GM19023 (cell line): ENCODE data around the gene LOXHD1.

ENCODE experiments used
- ATAC-seq: cut with Tn5 transposase; IDR thresholded peaks from one replicate; pipeline ENCODE4 v1.9.1; 2021; ENCODE audit warnings: mild to moderate bottlenecking, moderate library complexity; ENCODE audit not compliant: unreplicated experiment

LOXHD1 gene

DNA sequence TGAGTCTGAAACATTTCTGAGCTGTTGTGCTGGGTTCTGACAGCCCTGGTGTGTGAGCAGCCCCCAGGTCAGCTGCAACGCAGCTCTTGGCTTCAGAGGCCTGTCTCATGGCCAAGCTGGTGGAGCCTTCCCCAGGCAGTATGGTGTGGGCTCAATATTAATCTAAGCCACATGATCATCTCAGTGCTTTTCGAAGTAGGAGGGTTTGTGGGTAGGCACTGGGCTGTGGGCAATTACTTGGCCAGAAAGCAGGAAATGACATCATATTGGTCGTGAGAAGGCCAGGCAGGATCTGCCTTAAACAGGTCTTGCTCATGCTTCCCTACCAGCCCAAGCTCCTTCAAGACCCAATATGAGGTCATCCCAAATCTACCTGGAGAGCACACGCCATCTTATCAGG, 26.9 kb downstream of the LOXHD1 start:
- no peak for ATAC-seq

- no peak for ATAC-seq
Measured at GRCh38 chr18:46629361-46629760, 27.7 kb downstream of the LOXHD1 start.

- ATAC-seq, result no peak
Measured at GRCh38 chr18:46628206-46628605, 28.8 kb downstream of the LOXHD1 start.

DNA sequence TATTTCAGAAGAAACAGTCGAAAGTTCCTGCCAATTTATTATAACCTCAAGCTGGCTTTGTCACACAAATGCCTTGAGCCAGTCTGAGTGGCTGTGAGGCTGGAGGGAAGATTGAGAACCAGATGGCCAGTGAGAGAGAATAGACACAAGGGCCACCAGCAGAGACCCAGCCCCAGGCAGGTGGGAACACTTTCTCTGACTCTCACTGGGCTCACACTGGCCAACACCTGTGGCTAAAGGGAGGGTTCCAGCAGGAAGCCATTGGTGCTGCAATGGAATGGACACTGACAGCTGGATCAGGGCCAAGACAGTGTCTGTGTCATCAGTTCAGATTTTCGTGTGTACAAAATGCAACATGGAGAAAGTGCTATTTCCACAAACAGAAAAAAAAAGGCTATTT, 29.9 kb downstream of the LOXHD1 start:
- no peak for ATAC-seq

GRCh38 chr18:46625069-46625468, 32.0 kb downstream of the LOXHD1 start:
- no peak for ATAC-seq

DNA sequence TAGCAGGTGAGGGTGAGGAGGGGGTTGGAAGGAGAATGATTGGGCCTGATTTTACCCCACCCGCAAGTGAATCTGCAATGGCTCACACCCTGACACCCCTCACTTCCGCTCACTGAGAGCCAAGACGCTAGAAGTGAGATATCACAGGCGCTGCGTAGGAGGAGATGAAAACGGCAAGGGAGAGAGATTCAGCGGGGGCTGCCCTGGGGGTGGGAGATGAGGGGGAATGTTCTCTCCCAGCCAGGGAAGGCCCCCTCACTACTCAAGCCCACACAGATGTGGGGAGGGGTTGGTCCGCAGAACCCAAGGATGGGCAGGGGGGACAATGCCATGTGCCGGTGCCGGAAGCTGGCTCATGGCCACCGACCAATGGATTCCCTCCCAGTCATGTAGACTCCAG, 32.9 kb downstream of the LOXHD1 start:
- ATAC-seq, result no peak

DNA sequence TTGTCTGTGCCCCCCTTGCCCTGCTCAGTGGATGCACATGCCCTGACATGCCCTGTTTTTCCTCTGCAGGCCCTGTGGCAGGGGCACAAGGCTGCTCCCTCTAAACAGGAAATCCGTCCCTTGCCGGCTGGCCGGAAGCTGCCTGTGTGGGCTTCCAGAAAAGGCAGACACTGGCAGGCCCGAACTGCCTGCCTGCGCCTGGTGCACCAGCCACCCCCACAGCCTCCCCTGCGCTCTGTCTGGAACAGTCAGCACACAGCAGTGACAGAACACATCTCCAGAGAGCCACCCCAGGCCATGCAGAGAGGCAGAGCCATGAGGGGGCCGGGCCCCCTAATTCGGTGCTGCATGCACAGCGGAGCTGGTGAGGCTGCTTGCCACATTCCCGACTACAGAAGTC, 33.5 kb downstream of the LOXHD1 start:
- no peak for ATAC-seq

- no peak for ATAC-seq
Measured at GRCh38 chr18:46622999-46623398, 34.0 kb downstream of the LOXHD1 start.

DNA sequence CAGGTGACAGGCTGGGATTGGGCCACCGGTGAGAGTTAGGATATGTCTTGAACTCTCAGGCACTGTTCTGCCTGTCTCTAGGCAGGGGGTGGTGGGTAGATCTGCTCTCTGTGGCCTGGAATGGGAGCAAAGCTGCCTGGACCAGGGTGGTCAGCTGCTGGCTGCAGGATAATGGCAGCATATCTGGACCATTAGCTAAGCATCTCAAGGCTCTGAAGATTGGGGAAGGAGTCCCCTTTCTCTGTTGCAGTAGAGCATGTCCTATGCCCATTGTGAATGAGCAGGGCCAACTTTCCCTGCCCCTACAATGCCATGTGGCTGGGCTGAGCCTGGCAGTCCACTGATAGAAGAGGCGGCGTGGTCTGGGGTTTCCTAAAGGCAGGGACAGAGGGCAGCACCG, 34.6 kb downstream of the LOXHD1 start:
- no peak for ATAC-seq

DNA sequence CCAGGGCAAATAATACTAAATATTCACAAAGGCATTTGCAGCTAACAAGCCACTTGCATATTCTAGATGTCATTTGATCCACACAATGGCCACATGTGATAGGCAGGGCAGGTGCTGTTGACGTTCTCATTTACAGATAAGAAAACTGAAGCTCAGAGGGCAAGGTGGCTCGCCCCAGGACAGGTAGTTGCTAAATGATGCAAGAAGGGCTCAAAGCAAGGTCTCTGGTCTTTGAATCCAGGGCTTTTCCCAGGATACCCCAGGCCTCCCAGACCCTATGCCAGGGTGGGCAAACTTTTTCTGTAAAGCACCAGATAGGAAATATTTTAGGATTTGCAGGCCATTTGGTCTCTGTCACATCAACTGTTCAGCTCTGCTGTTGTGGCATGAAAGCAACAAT, 35.1 kb downstream of the LOXHD1 start:
- no peak for ATAC-seq

- ATAC-seq, result no peak
Measured at GRCh38 chr18:46621111-46621766, 35.8 kb downstream of the LOXHD1 start.

DNA sequence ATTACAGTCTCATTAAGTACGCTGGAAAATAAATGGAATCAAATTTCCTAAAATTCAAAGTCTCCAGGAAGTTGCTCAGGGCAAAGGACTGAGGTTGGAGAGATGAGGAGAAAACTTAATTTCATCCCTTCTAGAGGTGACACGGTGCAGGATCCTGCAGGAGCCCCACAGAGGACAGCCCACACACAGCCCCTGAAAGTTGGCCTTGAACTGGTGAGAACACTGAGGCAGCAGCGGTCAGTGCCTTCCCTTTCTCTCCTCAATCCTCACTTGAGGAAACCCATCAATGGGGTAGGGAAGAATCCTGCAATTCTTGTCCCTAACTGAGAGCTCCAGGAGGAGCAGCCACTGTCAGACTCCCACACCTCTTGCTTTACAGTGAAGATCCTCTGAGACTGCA, 37.5 kb downstream of the LOXHD1 start:
- no peak for ATAC-seq

DNA sequence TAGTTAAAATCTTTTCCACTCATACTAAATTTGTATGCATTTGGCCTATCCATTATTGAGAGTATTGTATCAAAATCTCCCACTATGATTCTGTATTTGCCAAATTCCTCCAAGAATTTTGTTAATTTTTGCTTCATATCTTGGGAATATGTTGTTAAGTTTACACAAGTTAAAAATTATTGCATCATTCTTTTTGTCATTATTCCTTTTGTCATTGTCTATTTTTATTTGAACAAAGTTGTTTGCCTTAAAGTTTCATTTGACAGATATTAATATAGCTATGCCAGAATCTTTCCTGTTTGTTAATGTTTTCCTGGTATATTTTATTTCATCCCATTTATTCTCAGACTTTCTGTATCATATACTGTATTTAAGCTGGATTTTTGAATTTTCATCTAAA, 41.3 kb downstream of the LOXHD1 start:
- ATAC-seq, result no peak

GRCh38 chr18:46609048-46609447, 48.0 kb downstream of the LOXHD1 start:
- ATAC-seq, result no peak

DNA sequence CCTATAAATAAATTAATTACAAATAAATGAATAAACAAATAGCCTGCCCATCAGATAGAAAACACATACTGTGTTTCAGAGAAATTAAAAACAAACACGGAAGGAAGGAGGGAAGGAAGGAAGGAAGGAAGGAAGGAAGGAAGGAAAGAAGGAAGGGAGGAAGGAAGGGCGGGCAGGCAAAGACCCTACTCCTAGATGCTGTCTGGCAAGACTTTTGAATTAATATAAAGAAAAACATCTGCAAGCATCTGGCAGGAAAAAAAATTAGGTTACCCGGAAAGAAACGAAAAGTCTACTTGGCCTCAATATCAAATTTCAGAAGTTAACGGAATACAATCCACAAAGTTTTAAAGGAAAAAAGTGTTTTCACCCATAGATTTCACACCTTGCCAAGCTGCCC, 49.1 kb downstream of the LOXHD1 start:
- ATAC-seq, result no peak

DNA sequence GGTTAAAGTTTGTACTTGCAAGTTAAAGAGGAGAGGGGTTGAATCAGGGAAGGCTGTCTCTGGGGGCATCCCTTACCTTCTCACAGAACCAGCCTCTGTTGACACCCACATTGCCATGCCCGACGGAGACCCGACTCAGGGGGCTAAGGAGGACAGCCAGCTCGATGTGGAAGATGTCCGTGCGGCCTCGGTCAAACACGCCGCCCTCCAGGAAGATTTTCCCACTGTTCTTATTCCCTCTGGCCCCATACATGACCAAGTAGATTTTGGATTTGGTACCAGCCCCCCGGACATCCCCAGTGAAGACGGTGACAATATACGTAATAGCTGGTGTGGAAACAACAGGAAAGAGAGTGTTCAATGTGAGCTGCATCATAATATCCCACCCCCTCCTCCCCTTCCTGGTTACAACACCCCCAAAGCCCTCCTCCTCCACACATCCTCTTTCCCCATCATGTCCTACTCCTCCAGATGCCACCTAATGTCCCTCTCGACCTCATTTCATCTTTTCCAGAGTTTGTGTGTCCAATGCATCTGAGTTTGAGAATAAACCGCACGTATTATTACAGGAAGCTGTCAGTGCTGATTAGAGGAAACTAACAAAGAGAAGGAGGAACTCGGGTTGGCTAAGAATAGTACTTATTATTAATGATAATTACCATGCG, 55.7 kb downstream of the LOXHD1 start:
- no peak for ATAC-seq

DNA sequence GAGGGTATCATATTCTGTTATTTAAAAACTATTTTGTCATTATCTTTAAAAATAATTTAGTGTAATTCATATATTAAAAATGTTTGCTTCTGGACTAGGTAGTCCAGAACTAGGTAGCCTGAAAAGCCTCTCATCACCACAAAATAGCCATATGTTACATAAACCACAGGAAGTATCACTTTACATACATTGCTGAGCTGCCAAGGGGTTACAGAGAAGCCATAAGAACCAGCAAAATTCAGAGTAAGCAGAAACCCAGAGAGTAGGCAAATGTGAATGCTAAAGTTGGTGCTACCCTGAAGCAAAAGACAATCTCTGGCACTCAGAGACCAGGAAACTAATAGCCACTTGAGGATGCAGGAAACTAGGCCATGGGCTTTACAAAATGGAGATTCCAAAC, 60.9 kb downstream of the LOXHD1 start:
- no peak for ATAC-seq

- ATAC-seq, result no peak
Measured at GRCh38 chr18:46591783-46592391, 65.1 kb downstream of the LOXHD1 start.

DNA sequence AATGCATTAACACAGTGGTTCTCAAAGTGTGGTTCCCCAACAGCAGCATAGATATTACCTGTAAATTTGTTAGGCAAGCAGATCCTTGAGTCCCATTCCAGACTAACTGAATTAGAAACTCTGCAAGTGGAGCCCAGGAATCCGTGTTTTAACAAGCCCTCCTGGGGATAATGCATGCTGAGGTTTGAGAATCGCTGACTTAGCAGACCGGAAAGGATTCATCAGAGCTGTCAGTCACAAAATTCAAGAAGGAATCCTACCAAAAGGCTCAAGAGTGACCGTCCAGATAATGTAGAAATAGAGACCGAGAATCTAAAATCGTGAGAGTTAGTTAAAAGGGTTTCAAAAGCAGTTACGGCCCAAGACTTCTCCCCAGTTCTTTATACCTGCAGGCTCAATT, 66.9 kb downstream of the LOXHD1 start:
- ATAC-seq, result no peak

GRCh38 chr18:46588971-46589660, 67.9 kb downstream of the LOXHD1 start:
- no peak for ATAC-seq

- ATAC-seq, result no peak
Measured at GRCh38 chr18:46587600-46587999, 69.4 kb downstream of the LOXHD1 start.

DNA sequence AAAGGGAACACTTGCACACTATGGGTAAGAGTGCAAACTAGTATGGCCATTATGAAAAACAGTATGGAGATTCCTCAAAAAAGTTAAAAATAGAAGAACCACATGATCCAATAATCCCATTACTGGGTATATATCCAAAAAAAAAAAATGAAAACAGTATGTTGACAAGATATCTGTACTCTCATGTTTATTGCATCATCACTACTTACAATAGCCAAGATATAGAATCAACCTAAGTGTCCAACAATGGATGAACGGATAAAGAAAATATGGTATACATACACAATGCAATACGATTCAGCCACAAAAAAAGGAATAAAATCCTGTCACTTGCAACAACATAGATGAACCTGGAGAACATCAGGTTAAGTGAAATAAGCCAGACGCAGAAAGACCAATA, 73.3 kb downstream of the LOXHD1 start:
- no peak for ATAC-seq
